NCI-H1930 (cell line): ENCODE results near the gene XIRP2.

Source experiments
- DNase-seq, 2 experiments: peaks; one replicate each; lab custom pipeline; 2025; lab: John Stamatoyannopoulos, UW

Gene XIRP2, protein sequence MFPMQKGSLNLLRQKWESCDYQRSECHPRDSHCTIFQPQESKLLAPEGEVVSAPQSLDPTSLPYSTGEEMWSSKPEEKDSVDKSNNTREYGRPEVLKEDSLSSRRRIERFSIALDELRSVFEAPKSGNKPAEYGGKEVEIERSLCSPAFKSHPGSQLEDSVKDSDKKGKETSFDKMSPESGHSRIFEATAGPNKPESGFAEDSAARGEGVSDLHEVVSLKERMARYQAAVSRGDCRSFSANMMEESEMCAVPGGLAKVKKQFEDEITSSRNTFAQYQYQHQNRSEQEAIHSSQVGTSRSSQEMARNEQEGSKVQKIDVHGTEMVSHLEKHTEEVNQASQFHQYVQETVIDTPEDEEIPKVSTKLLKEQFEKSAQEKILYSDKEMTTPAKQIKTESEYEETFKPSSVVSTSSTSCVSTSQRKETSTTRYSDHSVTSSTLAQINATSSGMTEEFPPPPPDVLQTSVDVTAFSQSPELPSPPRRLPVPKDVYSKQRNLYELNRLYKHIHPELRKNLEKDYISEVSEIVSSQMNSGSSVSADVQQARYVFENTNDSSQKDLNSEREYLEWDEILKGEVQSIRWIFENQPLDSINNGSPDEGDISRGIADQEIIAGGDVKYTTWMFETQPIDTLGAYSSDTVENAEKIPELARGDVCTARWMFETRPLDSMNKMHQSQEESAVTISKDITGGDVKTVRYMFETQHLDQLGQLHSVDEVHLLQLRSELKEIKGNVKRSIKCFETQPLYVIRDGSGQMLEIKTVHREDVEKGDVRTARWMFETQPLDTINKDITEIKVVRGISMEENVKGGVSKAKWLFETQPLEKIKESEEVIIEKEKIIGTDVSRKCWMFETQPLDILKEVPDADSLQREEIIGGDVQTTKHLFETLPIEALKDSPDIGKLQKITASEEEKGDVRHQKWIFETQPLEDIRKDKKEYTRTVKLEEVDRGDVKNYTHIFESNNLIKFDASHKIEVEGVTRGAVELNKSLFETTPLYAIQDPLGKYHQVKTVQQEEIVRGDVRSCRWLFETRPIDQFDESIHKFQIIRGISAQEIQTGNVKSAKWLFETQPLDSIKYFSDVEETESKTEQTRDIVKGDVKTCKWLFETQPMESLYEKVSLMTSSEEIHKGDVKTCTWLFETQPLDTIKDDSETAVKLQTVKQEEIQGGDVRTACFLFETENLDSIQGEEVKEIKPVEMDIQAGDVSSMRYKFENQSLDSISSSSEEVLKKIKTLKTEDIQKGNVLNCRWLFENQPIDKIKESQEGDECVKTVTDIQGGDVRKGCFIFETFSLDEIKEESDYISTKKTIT (N-terminal part only)

DNA sequence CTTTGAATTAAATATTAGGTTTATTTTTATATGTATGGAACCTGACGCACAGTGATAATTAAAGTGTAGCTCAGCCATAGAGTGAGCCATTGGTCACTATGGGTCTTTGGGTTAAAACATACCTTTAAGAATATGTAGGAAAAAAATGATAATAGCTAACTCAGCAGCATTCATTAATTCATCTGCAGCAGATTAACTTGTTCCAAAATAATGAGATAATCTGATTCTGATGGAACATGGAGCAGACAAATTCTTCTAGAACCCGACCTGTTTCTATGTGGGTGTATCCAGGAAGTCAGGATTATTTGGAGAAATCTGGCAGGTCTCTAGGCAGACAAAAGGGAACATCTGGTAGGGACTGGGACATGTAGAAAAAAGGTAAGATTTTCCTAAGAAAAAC, at the start of gene XIRP2:
TSS of gene XIRP2 (plus strand) at position 301 of the 400 bp plus-strand sequence. CDS start 15,003 bp downstream, outside the sequence.
- DNase-seq = no peak

DNA sequence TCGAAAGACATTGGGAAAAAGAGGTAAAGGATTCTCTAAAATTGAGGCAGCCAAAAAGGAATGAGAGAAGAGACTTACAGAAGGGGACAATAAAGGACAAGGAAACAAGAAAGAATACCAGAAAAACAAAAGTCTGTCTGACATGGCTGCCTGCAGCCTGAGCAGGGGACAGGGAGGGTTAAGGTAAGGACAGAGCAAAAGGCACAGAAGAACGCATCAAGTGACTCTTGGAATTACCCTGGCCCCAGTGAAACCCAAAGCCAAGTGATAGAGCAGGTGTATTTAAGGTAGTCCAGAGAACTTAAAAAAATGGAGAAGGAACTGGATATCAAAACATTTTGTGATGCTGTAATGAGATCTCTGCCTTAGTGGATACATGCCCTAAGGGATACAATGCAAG, 47.1 kb upstream of the XIRP2 start:
- peak in 1 of 2 experiments; percentile 3 for DNase-seq

- no peak for DNase-seq
Observed at GRCh38 chr2:166841679-166842078, 46.6 kb upstream of the XIRP2 start.

DNA sequence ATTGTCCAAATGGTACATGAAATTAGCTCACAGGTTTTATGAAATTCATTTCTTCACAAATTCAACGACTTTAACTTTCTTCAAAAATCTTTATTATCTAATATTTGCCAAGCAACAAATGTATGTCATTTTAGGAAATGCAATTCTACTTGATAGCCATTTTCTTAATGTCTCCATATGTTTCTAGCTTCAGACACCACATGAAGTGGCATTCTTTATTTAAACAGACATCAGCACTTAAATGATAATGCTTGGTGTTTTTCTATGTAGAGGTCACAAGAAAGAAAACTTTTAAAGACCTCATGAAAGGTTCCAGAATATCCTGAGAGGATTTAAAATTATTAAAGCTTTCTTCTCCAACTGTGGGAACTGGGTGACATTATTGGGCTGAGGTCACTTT, 44.2 kb upstream of the XIRP2 start:
- no peak for DNase-seq

DNA sequence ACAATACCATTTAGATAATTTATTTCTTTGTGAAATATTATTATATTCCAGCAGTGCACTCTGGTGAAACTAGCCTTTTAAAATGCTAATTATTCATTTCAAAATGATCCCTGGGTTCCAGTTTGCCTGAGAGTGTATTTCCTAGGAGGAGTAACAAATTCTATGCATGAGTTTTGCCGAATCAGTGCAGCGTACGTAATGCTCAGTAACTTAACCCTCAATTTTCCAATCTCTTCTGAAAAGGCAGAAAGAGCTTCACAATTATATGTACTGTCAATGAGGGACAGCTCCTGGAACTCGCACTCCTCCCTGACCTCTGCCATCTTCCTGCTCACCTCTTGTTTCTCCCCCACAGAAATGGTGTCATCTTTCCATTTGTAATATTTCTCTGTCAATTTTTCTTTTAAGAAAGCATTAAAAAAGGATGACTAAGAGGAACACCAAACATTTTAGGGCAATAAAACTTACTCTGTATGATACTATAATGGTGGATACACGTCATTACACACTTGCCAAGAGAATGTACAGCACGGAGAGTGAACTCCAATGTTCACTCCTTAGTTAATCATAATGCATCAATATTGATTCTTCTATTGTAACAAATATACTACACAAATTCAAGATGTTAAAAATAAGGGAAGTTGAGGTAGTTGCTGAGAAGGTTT, 25.7 kb upstream of the XIRP2 start:
- DNase-seq = no peak

- no peak for DNase-seq
Observed at GRCh38 chr2:166867874-166868514, 20.3 kb upstream of the XIRP2 start.

GRCh38 chr2:166870346-166870745, 17.9 kb upstream of the XIRP2 start:
- no peak for DNase-seq

GRCh38 chr2:166881177-166881576, 7.1 kb upstream of the XIRP2 start:
- no peak for DNase-seq

GRCh38 chr2:166882851-166883250, 5.4 kb upstream of the XIRP2 start:
- DNase-seq = no peak

DNA sequence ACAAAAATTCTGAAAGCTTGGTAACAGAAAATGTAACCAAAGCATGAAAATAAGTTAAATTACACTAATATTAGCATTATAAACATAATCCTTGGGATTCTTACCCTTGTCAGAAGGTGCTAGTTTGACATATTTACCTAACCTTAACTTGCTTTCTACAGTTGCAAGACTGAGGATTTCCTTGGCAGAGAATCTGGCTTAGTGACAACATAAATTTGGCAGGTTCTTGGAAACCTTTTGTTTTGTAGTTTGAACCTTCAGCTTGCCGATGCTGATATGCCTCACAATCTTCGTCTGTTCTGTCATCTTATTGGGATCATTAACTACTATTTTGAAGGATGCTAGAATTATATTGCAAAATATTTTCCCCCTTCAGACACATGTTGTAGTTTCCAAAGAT, 3.4 kb downstream of the XIRP2 start:
- no peak for DNase-seq

GRCh38 chr2:166892397-166892796, 4.1 kb downstream of the XIRP2 start:
- peak in 1 of 2 experiments; percentile 5 for DNase-seq

DNA sequence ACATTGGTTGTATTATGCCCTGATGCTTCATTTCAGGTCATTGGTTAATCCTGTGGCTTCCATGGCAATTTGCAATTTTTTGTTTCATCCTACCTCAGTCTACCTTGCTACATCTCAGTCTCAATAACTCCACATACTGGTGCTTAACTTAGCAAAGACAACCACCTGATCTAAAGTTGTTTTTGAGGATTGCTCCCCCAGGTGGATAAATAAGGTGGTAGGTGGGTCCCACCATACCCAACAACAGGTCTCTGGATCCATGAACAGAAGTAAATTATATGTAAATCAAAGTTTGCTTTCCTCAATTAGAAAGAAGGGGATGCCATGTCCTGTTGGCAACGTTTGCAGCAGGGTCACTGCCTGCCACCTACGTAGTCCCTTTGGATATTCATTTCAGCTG, 7.0 kb downstream of the XIRP2 start:
- DNase-seq = no peak

DNA sequence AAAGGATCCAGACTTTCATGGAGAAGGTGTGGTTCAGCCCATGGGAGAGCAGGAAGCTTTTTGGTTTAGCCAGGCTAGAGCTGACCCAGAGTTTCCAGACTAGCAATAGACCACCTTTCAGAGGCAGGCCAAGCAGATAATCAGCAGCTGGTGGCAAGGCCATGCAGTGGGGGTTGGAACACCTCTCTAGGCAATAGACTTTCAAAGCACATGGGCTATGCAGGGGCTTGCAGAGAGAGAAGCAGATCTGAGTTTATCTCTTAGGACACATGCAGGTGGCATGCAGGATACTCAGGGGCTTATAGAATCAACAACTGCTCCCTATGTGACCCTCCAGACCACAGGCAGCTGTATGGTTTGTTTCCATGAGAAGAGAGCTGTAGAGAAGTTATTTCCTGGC, 9.4 kb downstream of the XIRP2 start:
- DNase-seq = no peak

DNA sequence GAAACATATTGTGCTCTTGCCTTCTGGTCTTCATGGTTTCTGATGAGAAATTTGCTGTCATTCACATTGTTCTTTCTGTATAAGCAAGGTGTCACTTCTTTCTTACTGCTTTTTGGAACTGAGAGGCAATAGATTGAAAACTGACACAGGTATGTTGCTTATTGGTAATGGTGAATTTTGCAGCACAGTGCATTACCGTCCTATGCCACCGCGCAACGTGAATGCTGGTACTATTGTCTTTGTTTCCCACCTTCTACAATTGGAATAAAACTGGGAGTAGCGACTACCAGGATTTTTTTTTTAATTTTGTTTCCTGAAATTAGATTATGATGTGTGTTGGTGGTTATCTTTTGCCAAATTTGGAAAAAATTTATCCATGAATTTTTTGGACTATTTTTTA, 11.4 kb downstream of the XIRP2 start:
- DNase-seq = no peak

GRCh38 chr2:166900700-166901099, 12.4 kb downstream of the XIRP2 start:
- no peak for DNase-seq

- DNase-seq = no peak
Observed at GRCh38 chr2:166901336-166901735, 13.1 kb downstream of the XIRP2 start.

- DNase-seq = no peak
Observed at GRCh38 chr2:166916987-166917386, 28.7 kb downstream of the XIRP2 start.

- DNase-seq = no peak
Observed at GRCh38 chr2:166917415-166917814, 29.1 kb downstream of the XIRP2 start.

DNA sequence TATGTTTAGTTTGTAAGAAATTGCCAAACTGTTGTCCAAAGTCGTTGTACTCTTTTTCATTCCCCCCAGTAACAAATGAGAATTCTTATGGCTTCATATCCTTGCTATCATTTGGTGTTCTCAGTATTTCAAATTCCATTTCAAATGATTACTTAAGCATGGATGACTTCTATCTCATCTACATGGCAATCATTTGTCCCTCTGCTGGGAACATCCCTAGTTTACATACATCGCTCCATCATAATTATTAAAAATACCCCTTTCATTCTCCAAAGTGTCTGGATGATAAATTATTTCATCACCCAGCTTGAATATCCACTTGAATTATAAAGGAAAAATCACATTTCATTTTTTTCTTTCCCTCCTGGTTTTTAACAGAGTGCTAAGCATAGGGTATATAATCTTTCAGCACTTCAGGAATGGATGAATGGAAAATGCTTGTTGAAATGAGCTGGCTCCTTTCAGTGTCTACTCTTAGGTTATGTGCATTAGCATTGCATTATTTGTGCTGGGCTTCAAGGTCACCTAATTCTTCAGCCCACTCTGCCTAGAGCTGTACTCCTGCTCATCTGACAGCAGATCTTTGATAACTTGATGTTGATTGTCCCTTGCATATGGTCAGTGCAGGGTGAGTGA, 33.1 kb downstream of the XIRP2 start:
- no peak for DNase-seq

DNA sequence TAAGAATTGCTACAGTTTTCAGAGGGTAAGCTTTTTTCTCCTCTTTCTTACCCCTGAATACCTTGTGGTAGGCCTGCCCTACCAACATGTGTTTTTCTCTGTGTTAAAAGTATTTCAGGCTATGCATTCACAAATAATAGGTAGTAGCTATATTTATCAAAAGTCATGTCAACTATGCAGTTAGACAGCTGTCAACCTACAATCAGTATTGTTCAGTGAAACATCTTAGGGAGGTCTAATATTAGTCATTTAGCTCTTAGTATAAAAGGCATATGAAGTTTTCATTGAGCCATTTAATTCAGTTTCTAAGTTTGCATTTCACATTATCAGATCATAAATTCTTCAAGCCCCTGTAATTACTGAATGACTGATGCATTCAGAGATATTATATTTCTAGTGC, 36.7 kb downstream of the XIRP2 start:
- no peak for DNase-seq

DNA sequence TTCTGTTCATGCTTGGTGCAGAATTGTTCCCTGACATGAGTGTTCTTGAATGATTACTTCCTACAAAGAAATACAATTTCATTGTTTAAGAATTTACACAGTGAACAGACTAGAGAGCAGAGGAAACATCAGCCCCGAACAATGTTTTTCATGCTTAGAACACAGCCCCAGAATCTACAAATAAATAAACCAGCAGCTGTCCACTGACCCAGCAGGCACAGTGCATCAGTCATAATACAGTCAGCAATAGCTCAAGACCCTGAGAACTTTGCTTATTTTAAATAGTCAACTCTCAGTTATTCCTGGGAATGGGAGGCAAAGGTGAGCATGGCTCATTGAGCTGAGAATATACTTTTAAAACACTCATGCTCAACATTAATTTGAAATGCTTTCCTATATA, 38.4 kb downstream of the XIRP2 start:
- no peak for DNase-seq
